IPS-15b (cell line): ENCODE results near the gene DNM2.

Experiments used
- H3K27me3 ChIP-seq: one replicate; pipeline ENCODE4 v1.6.1; 2013; ENCODE audit warnings: low read length; ENCODE audit not compliant: control insufficient read depth, insufficient read depth
- H3K36me3 ChIP-seq: one replicate; pipeline ENCODE4 v1.6.1; 2013; ENCODE audit warnings: low read length; ENCODE audit not compliant: control insufficient read depth, insufficient read depth
- H3K4me1 ChIP-seq: one replicate; pipeline ENCODE4 v1.6.1; 2013; ENCODE audit warnings: mild to moderate bottlenecking, low read length; ENCODE audit not compliant: control insufficient read depth, insufficient read depth
- H3K4me3 ChIP-seq: one replicate; pipeline ENCODE4 v1.5.1; 2013; ENCODE audit warnings: low read depth, low read length
- H3K9ac ChIP-seq: one replicate; pipeline ENCODE4 v1.6.1; 2013; ENCODE audit warnings: low read depth, mild to moderate bottlenecking, low read length
- H3K9me3 ChIP-seq: one replicate; pipeline ENCODE4 v1.6.1; 2013; ENCODE audit warnings: mild to moderate bottlenecking, low read length; ENCODE audit not compliant: control insufficient read depth, insufficient read depth

DNM2 gene

DNA sequence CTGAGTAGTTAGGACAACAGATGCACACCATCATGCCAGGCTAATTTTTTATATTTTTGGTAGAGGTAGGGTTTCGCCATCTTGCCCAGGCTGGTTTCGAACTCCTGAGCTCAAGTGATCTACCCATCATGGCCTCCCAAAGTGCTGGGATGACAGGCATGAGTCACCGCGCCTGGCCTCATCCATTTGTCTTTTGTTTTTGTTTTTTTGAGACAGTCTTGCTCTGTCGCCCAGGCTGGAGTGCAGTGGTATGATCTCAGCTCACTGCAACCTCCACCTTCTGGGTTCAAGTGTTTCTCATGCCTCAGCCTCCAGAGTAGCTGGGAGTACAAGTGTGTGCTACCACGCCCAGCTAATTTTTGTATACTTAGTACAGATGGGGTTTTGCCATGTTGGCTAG lies 57.0 kb downstream of the DNM2 start:
- peaks cover 29% of the 10 kb centered on the region for H3K36me3 ChIP-seq
- H3K27me3 ChIP-seq = no peaks in the 10 kb centered on the region
- no peaks in the 10 kb centered on the region for H3K9me3 ChIP-seq
- no peaks in the 10 kb centered on the region for H3K4me1 ChIP-seq
- H3K9ac ChIP-seq = no peak overlapping the region
- no peak overlapping the region for H3K4me3 ChIP-seq

DNA sequence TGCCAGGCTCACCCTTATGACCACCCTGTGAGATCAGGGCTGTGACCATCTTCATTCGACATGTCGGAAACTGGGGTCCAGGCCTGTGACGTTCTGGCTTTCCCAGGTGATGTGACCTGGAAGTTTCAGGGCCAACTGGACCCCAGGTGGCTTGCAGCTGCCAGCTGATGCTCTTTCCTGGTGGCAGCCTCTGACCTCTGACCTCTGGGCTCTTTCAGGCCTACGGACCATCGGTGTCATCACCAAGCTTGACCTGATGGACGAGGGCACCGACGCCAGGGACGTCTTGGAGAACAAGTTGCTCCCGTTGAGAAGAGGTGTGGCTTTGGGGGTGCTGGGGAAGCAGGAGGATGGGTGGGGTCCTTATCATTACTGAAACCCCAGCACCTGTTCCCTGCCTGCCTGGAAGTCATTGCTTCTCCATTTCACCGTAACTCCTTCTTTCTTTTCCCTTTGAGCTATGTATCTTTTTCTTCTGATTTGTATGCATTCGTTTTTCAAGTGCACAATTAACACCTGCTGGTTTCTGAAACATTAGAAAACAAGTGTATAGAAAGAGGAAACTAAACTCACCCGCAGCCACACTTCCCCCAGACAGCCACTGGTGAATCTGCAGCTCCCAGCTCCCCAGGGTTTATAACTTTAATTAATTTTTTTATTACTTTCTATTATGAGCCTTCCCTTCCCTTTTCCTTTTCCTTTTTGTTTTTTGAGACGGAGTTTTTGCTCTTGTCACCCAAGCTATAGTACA lies 59.2 kb downstream of the DNM2 start:
- Histone ChIP-seq H3K9me3 (no peaks in the 10 kb centered on the region), H3K27me3 (no peaks in the 10 kb centered on the region), H3K9ac (no peak overlapping the region), H3K36me3 (peaks cover 33% of the 10 kb centered on the region), H3K4me1 (no peaks in the 10 kb centered on the region), H3K4me3 (no peak overlapping the region)

DNA sequence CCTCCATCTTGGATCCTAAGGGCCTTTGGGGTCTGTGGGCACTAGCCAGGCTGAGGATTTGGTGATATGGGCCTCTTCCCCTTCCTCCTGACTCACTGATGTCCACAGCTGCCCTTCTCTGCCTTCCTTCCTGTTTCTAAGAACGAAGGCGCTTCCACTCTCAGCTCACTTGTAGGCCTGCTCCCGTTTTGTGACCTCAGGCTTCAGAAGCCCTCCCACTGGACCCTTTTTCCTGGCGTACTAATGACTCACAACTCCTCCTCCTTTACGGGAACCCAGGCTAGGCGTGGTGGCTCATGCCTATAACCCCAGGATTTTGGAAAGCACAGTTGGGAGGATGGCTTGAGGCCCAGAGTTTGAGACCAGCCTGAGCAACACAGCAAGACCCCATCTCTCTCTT lies 62.5 kb downstream of the DNM2 start:
- Histone ChIP-seq H3K4me1 (no peaks in the 10 kb centered on the region), H3K9me3 (no peaks in the 10 kb centered on the region), H3K36me3 (peaks cover 47% of the 10 kb centered on the region), H3K9ac (no peak overlapping the region), H3K27me3 (no peaks in the 10 kb centered on the region), H3K4me3 (no peak overlapping the region)

DNA sequence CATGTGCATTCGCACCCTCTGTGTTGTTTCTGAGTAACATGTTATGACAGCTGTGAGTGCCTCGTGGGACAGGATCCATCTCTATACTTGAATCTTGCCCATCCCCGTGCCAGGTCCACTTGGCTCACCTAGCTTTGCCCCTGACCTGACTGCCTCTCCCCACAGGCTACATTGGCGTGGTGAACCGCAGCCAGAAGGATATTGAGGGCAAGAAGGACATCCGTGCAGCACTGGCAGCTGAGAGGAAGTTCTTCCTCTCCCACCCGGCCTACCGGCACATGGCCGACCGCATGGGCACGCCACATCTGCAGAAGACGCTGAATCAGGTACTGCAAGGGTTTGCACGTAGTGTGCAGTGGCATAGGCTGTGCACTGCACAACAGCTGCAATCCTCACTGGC lies 64.9 kb downstream of the DNM2 start:
- Histone ChIP-seq H3K9me3 (no peaks in the 10 kb centered on the region), H3K9ac (no peak overlapping the region), H3K27me3 (no peaks in the 10 kb centered on the region), H3K4me1 (no peaks in the 10 kb centered on the region), H3K36me3 (peaks cover 45% of the 10 kb centered on the region), H3K4me3 (no peak overlapping the region)

DNA sequence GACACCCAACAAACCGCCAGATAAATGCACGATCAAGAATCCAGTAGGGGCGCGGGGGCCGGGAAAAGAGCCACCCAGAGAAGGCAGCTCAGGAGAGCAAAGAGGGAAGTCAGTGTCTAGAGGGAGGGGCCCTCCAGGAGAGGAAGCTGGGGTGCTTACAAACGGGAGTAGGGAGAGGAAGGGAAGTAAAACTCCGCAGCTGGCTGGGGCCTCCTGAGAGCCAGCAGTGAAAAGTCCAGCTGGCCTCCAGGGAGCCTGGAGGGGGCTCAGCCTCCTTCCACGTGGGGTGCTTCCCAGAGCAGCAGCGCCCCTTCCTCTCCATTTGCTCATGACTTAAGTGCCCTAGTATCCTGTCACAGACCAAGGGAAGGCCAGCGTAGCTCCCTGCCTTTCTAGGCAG lies 66.4 kb downstream of the DNM2 start:
- Histone ChIP-seq H3K9ac (no peak overlapping the region), H3K27me3 (no peaks in the 10 kb centered on the region), H3K9me3 (no peaks in the 10 kb centered on the region), H3K4me3 (no peak overlapping the region), H3K4me1 (no peaks in the 10 kb centered on the region), H3K36me3 (peaks cover 47% of the 10 kb centered on the region)

DNA sequence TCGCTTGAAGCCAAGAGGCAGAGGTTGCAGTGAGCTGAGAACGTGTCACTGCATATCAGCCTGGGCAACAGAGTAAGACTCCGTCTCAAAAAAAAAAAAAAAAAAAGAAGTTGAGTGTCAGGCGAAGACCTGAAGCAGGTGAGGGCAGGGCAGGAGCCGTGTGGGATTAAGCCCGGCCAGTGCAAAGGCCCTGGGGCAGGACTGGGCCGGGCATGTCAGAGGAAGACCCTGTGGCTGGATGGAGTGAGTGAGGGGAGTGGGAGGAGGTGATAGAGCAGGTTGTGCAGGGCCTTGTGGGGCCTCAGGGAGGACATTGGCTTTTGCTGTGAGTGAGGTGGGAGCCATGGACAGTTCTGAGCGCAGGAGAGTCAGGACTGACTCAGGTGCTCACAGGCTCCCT lies 70.3 kb downstream of the DNM2 start:
- peaks cover 46% of the 10 kb centered on the region for H3K36me3 ChIP-seq
- no peak overlapping the region for H3K4me3 ChIP-seq
- no peaks in the 10 kb centered on the region for H3K9me3 ChIP-seq
- H3K9ac ChIP-seq = no peak overlapping the region
- no peaks in the 10 kb centered on the region for H3K4me1 ChIP-seq
- H3K27me3 ChIP-seq = no peaks in the 10 kb centered on the region

DNA sequence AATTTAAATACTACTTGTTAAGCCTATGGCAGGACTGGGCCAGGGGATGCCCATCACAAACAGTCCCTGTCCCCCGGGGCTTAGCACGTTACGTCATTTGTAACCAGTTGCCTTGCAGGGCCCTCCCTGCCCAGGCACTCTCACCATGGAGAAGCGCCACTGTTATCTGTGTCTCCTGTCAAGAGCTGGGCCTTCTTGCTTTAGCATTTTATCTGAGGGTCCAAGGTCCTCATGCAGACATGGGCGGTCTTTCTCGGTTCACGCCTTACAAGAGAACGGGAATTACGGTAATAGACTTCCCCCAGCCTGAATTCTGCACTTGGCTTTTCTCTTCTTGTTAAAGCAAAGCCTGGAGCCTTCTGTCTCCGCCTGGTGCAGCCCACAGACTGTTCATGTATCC lies 72.0 kb downstream of the DNM2 start:
- peaks cover 37% of the 10 kb centered on the region for H3K36me3 ChIP-seq
- no peak overlapping the region for H3K4me3 ChIP-seq
- H3K9me3 ChIP-seq = no peaks in the 10 kb centered on the region
- H3K4me1 ChIP-seq = no peaks in the 10 kb centered on the region
- no peak overlapping the region for H3K9ac ChIP-seq
- H3K27me3 ChIP-seq = no peaks in the 10 kb centered on the region

DNA sequence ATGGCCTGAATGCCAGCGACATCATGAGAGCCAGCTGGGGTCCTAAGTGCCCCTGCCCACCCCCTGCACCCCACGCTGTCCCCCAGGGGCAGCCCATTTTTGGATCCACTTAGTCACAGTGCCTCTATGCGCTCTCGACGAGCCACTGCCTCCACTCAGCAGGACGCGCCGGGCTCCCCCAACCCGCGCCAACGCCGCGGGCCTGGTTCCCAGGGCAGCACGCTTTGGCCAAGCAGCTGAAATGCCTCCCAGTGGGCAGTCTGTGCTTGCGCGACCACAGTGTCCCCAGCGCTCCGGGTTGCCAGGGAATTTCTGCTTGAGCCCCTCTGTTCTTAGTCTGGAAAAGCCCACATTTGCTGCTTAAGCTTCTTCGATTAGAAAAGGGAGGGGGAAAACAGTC lies 78.8 kb downstream of the DNM2 start:
- Histone ChIP-seq H3K9me3 (no peaks in the 10 kb centered on the region), H3K9ac (no peak overlapping the region), H3K4me3 (no peak overlapping the region), H3K27me3 (no peaks in the 10 kb centered on the region), H3K4me1 (no peaks in the 10 kb centered on the region), H3K36me3 (peaks cover 32% of the 10 kb centered on the region)

DNA sequence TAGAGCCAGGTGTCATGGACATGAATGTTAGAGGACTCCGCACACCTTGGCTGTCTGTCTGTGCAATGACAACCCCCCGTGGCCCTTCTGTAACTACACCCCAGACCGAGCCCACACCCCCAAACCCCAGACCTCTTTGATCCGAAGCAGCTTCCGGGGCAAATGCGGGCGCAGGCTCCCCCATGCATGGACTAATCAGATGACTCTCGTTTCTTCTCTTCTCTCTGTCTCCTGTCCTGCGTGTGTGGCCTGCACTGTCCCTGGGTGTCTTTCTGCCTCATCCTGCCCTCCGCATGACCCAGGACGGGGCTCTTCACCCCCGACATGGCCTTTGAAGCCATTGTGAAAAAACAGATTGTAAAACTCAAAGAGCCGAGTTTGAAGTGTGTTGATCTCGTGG lies 79.2 kb downstream of the DNM2 start:
- peaks cover 29% of the 10 kb centered on the region for H3K36me3 ChIP-seq

DNA sequence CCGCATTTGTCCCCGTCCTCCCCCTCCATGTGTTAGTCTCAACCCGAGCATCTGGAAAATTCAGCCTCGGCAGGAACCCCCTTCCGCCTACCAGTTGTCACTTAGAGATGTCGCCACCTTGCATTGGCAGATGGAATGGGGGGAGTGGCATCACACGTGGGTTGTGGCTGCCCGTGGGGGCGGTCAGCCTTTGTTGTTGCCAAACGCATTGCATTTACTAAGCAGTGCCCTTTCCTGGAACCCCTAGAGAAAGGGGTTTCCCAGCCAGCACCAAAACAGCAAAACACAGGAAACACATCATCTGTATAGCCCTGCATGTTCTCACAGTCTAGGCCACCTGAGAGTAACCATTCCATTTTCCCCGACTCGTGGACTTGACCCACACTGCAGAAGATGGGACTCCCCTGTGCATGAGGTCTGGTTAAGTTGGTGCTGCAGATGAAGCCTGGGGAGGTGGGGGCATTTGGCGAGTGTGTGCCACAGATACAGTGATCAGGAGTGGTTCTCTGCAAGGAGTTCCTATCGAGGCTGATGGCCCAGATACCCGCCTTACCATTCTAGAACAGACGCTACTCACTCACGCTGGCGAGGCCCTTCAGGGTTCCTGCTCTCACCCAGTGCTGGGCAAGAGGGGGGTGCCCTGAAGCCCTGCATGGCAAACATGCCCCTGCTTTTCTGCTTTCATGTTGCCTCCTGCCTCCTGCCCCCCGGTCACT lies 79.8 kb downstream of the DNM2 start:
- Histone ChIP-seq H3K4me1 (no peaks in the 10 kb centered on the region), H3K9ac (no peak overlapping the region), H3K4me3 (no peak overlapping the region), H3K36me3 (peaks cover 32% of the 10 kb centered on the region), H3K27me3 (no peaks in the 10 kb centered on the region), H3K9me3 (no peaks in the 10 kb centered on the region)

More for the DNA sequence above, 79.2 kb downstream of the DNM2 start:
- Histone ChIP-seq H3K4me3 (no peak overlapping the region), H3K4me1 (no peaks in the 10 kb centered on the region), H3K9me3 (no peaks in the 10 kb centered on the region), H3K27me3 (no peaks in the 10 kb centered on the region), H3K9ac (no peak overlapping the region)

DNA sequence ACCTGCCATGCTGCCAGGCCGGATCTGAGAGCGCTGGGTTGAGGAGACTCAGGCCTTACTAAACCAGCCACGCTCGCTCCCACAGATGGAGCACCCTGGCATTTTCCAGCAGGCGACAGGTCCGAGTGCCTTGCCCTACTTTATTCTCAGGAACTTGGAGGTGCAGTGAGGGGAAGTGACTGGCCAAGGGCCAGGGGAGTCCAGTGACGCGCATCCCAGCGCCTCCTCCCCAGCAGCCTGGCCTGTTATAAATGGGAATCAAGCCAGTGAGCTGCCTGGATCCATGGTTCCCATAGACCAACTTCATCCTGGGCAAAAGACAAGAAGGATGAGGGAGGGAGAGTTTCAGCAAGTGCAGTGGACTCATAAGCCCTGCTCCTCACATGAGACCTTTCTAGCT lies 82.6 kb downstream of the DNM2 start:
- Histone ChIP-seq H3K36me3 (peaks cover 32% of the 10 kb centered on the region), H3K27me3 (no peaks in the 10 kb centered on the region), H3K9me3 (no peaks in the 10 kb centered on the region), H3K4me3 (no peak overlapping the region), H3K4me1 (no peaks in the 10 kb centered on the region), H3K9ac (no peak overlapping the region)

DNA sequence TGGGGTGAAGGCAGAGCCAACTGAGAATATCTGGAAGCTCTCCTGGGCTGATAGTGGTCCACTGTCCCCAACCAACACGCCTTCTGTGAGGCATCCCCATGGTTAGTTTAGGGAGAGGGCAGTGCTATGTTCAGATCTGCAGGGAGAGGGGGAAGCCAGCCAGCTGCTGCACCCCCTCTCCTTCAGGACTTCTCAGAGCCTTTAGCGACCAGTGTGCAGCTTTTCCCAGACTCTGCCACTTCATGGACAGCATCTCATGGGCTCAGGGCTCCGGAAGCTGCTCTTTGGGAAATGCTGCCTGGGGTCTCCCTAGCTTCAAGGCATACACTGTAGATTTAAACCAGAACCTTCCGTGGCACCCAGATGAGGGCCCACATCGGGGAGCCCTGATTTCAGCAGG lies 84.6 kb downstream of the DNM2 start:
- no peaks in the 10 kb centered on the region for H3K4me1 ChIP-seq
- no peak overlapping the region for H3K9ac ChIP-seq
- no peaks in the 10 kb centered on the region for H3K27me3 ChIP-seq
- peaks cover 29% of the 10 kb centered on the region for H3K36me3 ChIP-seq
- H3K4me3 ChIP-seq = no peak overlapping the region
- H3K9me3 ChIP-seq = no peaks in the 10 kb centered on the region
